ENCODE data around the gene NINL. TPM values are rescaled to one million over a fixed set of nuclear protein-coding genes. Genes with fewer than 3 reads are reported as not detected.

NINL gene
- total and polyA plus RNA-seq, 2 of the 8 experiments (the other 6 are each of a cell fraction or from before 2014, with no cell fraction given), result 15.3 to 30.0 TPM

DNA sequence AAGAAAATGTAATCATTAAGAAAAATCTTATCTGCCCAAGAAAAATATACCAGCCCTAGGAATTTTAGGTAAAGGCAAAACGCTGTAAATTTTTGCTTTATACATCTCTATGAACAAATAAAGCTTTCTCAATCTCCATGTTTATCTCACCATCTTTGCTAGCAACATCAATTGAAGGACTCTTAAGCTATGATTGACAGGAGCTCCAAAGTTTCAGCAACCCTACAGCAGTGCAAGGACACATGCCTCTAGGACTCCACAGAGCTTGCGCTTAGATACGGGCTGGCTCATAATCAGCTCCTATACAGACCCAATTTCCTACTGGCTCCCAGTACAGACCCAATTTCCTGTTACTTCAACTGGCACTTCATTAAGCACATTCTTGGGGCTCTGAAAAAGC is 34.2 kb upstream of the NINL start:
- peaks cover 0 to 4% of the 10 kb centered on the region in 2 experiments for H4K20me1 ChIP-seq (replicated peaks in 1 of 2; ENCODE audit: control insufficient read depth in 1 of 2, insufficient read depth in 2 of 2, low read length in 2 of 2)
- H2BK5ac ChIP-seq (ENCODE audit: low read depth, low read length), result no peak overlapping the region
- H2BK120ac ChIP-seq (replicated peaks; ENCODE audit: low read depth, low read length), result no peak overlapping the region
- no peak overlapping the region for H2AFZ ChIP-seq (ENCODE audit: low read length)
- H3K27me3 ChIP-seq (replicated peaks in 1 of 4; ENCODE audit: control insufficient read depth in 3 of 4, extremely low read depth in 1 of 4, insufficient read depth in 3 of 4, low read length in 3 of 4), result peaks cover 0 to 12% (median 4%) of the 10 kb centered on the region in 4 experiments; a peak in 5 of 7 replicates
- H3K9me3 ChIP-seq (ENCODE audit: insufficient read depth in 2 of 2, low read depth in 1 of 2, low read length in 1 of 2), result no peaks in the 10 kb centered on the region
- DNase-seq (ENCODE audit: low read depth in 1 of 2, low spot score in 2 of 2) (no peak), FAIRE-seq (no peak)
- H4K91ac ChIP-seq (replicated peaks; ENCODE audit: insufficient read length, low read length), result no peak overlapping the region
- no peak overlapping the region for H3K23ac ChIP-seq (ENCODE audit: insufficient read length)
- no peak overlapping the region for H3K4me2 ChIP-seq (ENCODE audit: insufficient read depth in 1 of 2, low read depth in 2 of 2, low read length in 2 of 2)
- H3K4ac ChIP-seq (replicated peaks; ENCODE audit: insufficient read length, low read depth, low read length), result no peak overlapping the region
- no peaks in the 10 kb centered on the region; a peak in 2 of 8 replicates for H3K36me3 ChIP-seq (ENCODE audit: control insufficient read depth in 2 of 4, insufficient read depth in 4 of 4, low read length in 3 of 4)
- H3K79me1 ChIP-seq (ENCODE audit: low read depth, low read length), result peaks cover 2% of the 10 kb centered on the region; the same call in 1 of the 2 replicates
- peaks cover 0 to 9% (median 5%) of the 10 kb centered on the region in 4 experiments for H3K4me1 ChIP-seq (replicated peaks in 1 of 4; ENCODE audit: control insufficient read depth in 3 of 4, insufficient read depth in 4 of 4, low read length in 3 of 4)
- peak overlapping the region in 1 of 4 experiments; percentile 19; a peak in 1 of 7 replicates for H3K9ac ChIP-seq (replicated peaks in 1 of 4; ENCODE audit: extremely low read depth in 1 of 4, low read depth in 3 of 4, low read length in 3 of 4)
- H2AK5ac ChIP-seq (ENCODE audit: low read depth, low read length), result no peak overlapping the region
- no peak overlapping the region for H3K4me3 ChIP-seq (ENCODE audit: extremely low read depth in 1 of 4, insufficient read depth in 2 of 4, low read depth in 3 of 4, low read length in 4 of 4)
- no peak overlapping the region for H4K5ac ChIP-seq (ENCODE audit: insufficient read length, low read depth, low read length)
- CTCF ChIA-PET (ENCODE audit: partially characterized antibody), result interaction anchor here (1.2 kb wide), 1 partner anchor 31 kb away, joined by 3 read pairs; no protein-coding TSS in a partner anchor
- no peak overlapping the region for H3K56ac ChIP-seq (replicated peaks; ENCODE audit: insufficient read length, low read depth, low read length)
- H4K8ac ChIP-seq (ENCODE audit: extremely low read depth, insufficient read depth, low read length), result no peak overlapping the region
- no peak overlapping the region for H3K14ac ChIP-seq (ENCODE audit: insufficient read length)
- H3K23me2 ChIP-seq (ENCODE audit: low read depth, low read length), result peaks cover 13% of the 10 kb centered on the region; the same call in 1 of the 2 replicates
- H3K27ac ChIP-seq (ENCODE audit: low read depth, low read length), result no peak overlapping the region
- WGBS, 2 experiments (ENCODE audit: extremely low coverage in 1 of 2, insufficient coverage in 1 of 2, insufficient read length in 1 of 2, insufficient replicate concordance in 2 of 2, low coverage in 1 of 2, low lambda C conversion rate in 2 of 2, missing lambda C conversion rate in 1 of 2), result 93% methylated on average over 3 of the region's 3 CpGs; no CpG with 5 or more reads in 1 of the 2 experiments
- POLR2A ChIA-PET (ENCODE audit: partially characterized antibody), result interaction anchor here (0.6 to 1.4 kb wide), 4 partner anchors 24 to 230 kb away, joined by 3 to 4 read pairs (median 3); no protein-coding TSS in a partner anchor
- H2BK20ac ChIP-seq (ENCODE audit: low read length), result no peak overlapping the region
- no peak overlapping the region for H2BK12ac ChIP-seq (ENCODE audit: low read depth, low read length)
- no peak overlapping the region for H2BK15ac ChIP-seq (ENCODE audit: low read length)
- no peak overlapping the region for H3K18ac ChIP-seq (ENCODE audit: extremely low read depth, low read length)
- 0 out of 4 replicates have a peak, but pooled peaks cover 0 to 3% of the 10 kb centered on the region in 2 experiments for H3K79me2 ChIP-seq (ENCODE audit: control insufficient read depth in 1 of 2, insufficient read depth in 2 of 2, low read length in 2 of 2)
- TF ChIP-seq BACH1 (IDR thresholded peaks at IDR 0.05; ENCODE audit: low read length) (no peak), CBX5 (IDR thresholded peaks at IDR 0.05; ENCODE audit: low read depth, low read length) (no peak), ZNF274 (IDR thresholded peaks at IDR 0.05; ENCODE audit: borderline replicate concordance, extremely low read depth, low read length) (no peak), SIRT6 (IDR thresholded peaks at IDR 0.05; ENCODE audit: low read length) (no peak), NANOG (IDR thresholded peaks at IDR 0.05; ENCODE audit: insufficient read depth, low read depth, low read length, poor library complexity, severe bottlenecking) (no peak), SP4 (IDR thresholded peaks at IDR 0.05; ENCODE audit: low read length) (no peak), HDAC6 (IDR thresholded peaks at IDR 0.05; ENCODE audit: low read depth, low read length) (no peak), BCL11A (IDR thresholded peaks at IDR 0.05; ENCODE audit: low read depth in 2 of 2, low read length in 2 of 2) (no peak), TCF12 (IDR thresholded peaks at IDR 0.05; ENCODE audit: low read depth, low read length) (no peak), ASH2L (IDR thresholded peaks at IDR 0.05; ENCODE audit: low read length) (no peak), KDM1A (IDR thresholded peaks at IDR 0.05; ENCODE audit: borderline replicate concordance, low read length) (no peak), NRF1 (IDR thresholded peaks at IDR 0.05; ENCODE audit: low read depth, low read length) (no peak), YY1 (IDR thresholded peaks at IDR 0.05; ENCODE audit: low read depth, low read length) (no peak), CREB1 (IDR thresholded peaks at IDR 0.05) (no peak)
- TF ChIP-seq, protein P1, sequence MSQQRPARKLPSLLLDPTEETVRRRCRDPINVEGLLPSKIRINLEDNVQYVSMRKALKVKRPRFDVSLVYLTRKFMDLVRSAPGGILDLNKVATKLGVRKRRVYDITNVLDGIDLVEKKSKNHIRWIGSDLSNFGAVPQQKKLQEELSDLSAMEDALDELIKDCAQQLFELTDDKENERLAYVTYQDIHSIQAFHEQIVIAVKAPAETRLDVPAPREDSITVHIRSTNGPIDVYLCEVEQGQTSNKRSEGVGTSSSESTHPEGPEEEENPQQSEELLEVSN (IDR thresholded peaks at IDR 0.05), result no peak
